Stomach (tissue), 9 donors: ENCODE results near the gene KIAA1586. TPM values are rescaled to one million over a fixed set of nuclear protein-coding genes. Genes with fewer than 3 reads are reported as not detected.

ENCODE experiments used
- DNase-seq, 2 donors: peaks; one replicate each; pipeline versions ENCODE4 v3.0.0 to v3.0.0-alpha.2; 2013 to 2019
- H3K27ac ChIP-seq, 5 donors: fragments of 200-600 bp in 4 of 5; sonication (generic) in 4 of 5; one replicate each; pipeline ENCODE4 v1.5.1; 2013 to 2019; ENCODE audit warnings: mild to moderate bottlenecking in 1 of 5, moderate library complexity in 1 of 5
- H3K27me3 ChIP-seq, 3 donors: fragments of 200-600 bp; sonication (generic); one replicate each; pipeline ENCODE4 v1.5.1; 2017 to 2019; ENCODE audit warnings: mixed run types in 1 of 3
- H3K36me3 ChIP-seq, 4 donors: fragments of 200-600 bp; sonication (generic); 1 replicate in 3 of 4; 2 replicates in 1 of 4; pipeline ENCODE4 v1.5.1; 2016 to 2019
- H3K4me1 ChIP-seq, 4 donors: fragments of 200-600 bp; sonication (generic); one replicate each; pipeline ENCODE4 v1.5.1; 2016 to 2019
- H3K4me3 ChIP-seq, 4 donors: fragments of 200-600 bp; sonication (generic) in 3 of 4; one replicate each; pipeline ENCODE4 v1.5.1; 2016 to 2019; ENCODE audit warnings: mild to moderate bottlenecking in 1 of 4
- H3K9me3 ChIP-seq, 4 donors: fragments of 200-600 bp; sonication (generic); one replicate each; pipeline ENCODE4 v1.5.1; 2016 to 2019
- CTCF ChIP-seq, 7 experiments: fragments of 450-650 bp in 4 of 7; fragments of 200-600 bp in 3 of 7; sonication (generic) in 3 of 7; IDR thresholded peaks; one replicate each; pipeline ENCODE4 v1.5.1; 2016 to 2019; ENCODE audit warnings: antibody characterized with exemption in 7 of 7, control low read depth in 2 of 7, mild to moderate bottlenecking in 1 of 7
- EP300 ChIP-seq: sonication (generic); formaldehyde crosslinking; IDR thresholded peaks from one replicate; pipeline ENCODE4 v1.6.1; 2017; ENCODE audit warnings: antibody characterized with exemption
- POLR2A ChIP-seq, 4 donors: fragments of 450-650 bp; IDR thresholded peaks; one replicate each; pipeline ENCODE4 v1.6.1; 2016; ENCODE audit warnings: antibody characterized with exemption in 4 of 4, control low read depth in 2 of 4, mild to moderate bottlenecking in 1 of 4, moderate library complexity in 1 of 4
- POLR2AphosphoS5 ChIP-seq, 3 donors: sonication (generic); formaldehyde crosslinking; IDR thresholded peaks; one replicate each; pipeline ENCODE4 v1.6.1; 2016; ENCODE audit warnings: antibody characterized with exemption in 3 of 3
- WGBS, 5 donors: extraction: QIAGEN DNeasy Blood & Tissue Kit in 3 of 5; methylation state at CpG; one replicate each; pipeline versions ENCODE4 v1.1.5 to v1.1.7; 2013 to 2018; 5-methylcytosine and 5-hydroxymethylcytosine counted together
- intact Hi-C: fragments of 100-400 bp; cut with DNase I; formaldehyde crosslinking; loops from one replicate; pipeline ENCODE4 v1.15.1; 2023; ENCODE audit warnings: low total_unique reads
- polyA plus RNA-seq, 3 donors: library from polyadenylated mRNA; stranded (reverse); fragments of 200-250 nt; gene quantifications; one replicate each; pipeline ENCODE4 v1.2.3, GENCODE V29; 2013
- small RNA-seq, 4 donors: library from RNA; depleted of rRNA; stranded (forward); fragments of <200 nt; gene quantifications; one replicate each; pipeline ENCODE3, GENCODE V24; 2016
- total RNA-seq, 5 donors: library from RNA; depleted of rRNA; stranded (reverse); fragments of >200 nt; gene quantifications; one replicate each; pipeline versions ENCODE4 v1.1.0 to v1.2.3, GENCODE V29; 2014 to 2016
- donor health status: healthy with polysubstance abuse.
- donor health status: Bipolar disorder and iron deficiency.
- donor health status: healthy.

The KIAA1586 gene
- total and polyA plus RNA-seq, 8 donors, result 0.29 to 27.7 (median 4.2) TPM

DNA sequence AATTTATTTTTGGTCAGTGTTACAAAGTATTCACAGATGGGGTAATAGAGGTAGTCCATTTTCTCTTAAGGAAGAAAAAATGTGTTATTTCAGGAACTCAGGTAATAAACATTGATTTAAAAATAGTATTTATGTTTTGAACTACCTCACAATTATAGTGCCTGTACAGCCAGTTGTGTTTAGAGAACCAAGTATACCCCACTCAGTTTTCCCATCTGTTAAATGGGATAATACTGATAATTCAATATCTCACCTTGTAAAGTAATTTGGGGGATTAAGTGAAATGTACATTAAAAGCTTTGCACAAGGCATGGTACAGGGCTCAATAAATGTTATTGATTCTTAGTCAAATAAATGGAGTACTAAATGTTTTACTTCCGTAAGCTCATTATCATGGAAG lies 48.2 kb downstream of the KIAA1586 start:
- Histone ChIP-seq H3K36me3 (peaks cover 8 to 33% (median 19%) of the 10 kb centered on the region in 4 donors), H3K27ac (no peak overlapping the region), H3K9me3 (no peaks in the 10 kb centered on the region), H3K27me3 (no peaks in the 10 kb centered on the region), H3K4me1 (peaks cover 15 to 69% (median 34%) of the 10 kb centered on the region in 4 donors), H3K4me3 (no peak overlapping the region)
- WGBS, 5 donors, result 97 to 100% (median 98%) methylated on average over 1 of the region's 1 CpG
- TF ChIP-seq CTCF (IDR thresholded peaks at IDR 0.05) (no peak), POLR2A (IDR thresholded peaks at IDR 0.05) (no peak), EP300 (no peak), POLR2AphosphoS5 (IDR thresholded peaks at IDR 0.05) (no peak)
- intact Hi-C loops, result no loop called here
- no peak for DNase-seq

DNA sequence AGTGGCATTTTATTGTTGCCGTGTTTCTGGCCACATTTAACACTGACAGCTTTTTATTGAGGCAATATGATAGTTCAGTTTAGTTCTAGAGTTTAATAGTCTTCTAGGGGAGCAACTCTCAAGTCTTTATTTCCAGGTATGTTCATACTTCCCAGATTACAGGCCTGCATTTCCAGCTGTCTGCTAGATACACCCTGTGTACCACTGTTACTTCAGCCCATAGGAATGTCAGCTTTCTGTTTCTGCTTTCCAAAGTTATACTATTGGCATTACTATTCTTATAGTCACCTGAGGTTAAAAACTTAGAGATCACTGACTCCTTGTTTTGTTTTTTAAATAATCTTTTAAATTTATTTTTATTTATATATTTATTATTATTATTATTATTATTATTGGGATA lies 51.1 kb downstream of the KIAA1586 start:
- no peak overlapping the region for H3K27ac ChIP-seq
- DNase-seq, result no peak
- WGBS, 5 donors, result 76 to 90% (median 80%) methylated on average over 1 of the region's 1 CpG
- H3K27me3 ChIP-seq, result no peaks in the 10 kb centered on the region
- peaks cover 34 to 55% (median 48%) of the 10 kb centered on the region in 4 donors for H3K36me3 ChIP-seq
- no peak for TF ChIP-seq CTCF (IDR thresholded peaks at IDR 0.05)
- TF ChIP-seq EP300, result no peak
- TF ChIP-seq POLR2A (IDR thresholded peaks at IDR 0.05), result no peak
- TF ChIP-seq POLR2AphosphoS5 (IDR thresholded peaks at IDR 0.05), result no peak
- intact Hi-C loops, result no loop called here
- H3K4me1 ChIP-seq, result peaks cover 1 to 56% (median 21%) of the 10 kb centered on the region in 4 donors
- H3K9me3 ChIP-seq, result no peaks in the 10 kb centered on the region
- H3K4me3 ChIP-seq, result no peak overlapping the region

DNA sequence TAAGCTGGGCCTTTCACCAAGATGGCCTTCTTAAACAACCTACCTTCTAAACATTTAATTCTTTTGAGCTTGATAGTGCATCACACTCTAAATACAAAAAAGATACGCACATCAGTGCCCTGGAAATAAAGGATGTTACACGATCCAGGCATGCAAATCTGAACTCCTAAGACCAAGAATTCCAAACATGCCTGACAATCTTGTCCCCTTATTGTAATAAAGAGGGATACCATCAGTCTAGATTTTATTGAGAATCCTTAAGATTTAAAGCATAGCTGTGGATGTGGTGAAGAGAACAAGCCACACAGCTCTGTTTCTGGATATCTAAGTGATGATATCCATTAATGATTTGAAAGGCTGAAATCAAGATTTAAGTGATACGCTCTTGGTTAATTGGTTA lies 56.5 kb downstream of the KIAA1586 start:
- TF ChIP-seq POLR2AphosphoS5 (IDR thresholded peaks at IDR 0.05) (no peak), CTCF (IDR thresholded peaks at IDR 0.05) (no peak), EP300 (no peak), POLR2A (IDR thresholded peaks at IDR 0.05) (no peak)
- no peaks in the 10 kb centered on the region for H3K9me3 ChIP-seq
- no peak for DNase-seq
- 92 to 99% (median 96%) methylated on average over 3 of the region's 3 CpGs for WGBS, 5 donors
- no peaks in the 10 kb centered on the region for H3K27me3 ChIP-seq
- no peak overlapping the region for H3K4me3 ChIP-seq
- no peak overlapping the region for H3K27ac ChIP-seq
- peaks cover 34 to 67% (median 60%) of the 10 kb centered on the region in 4 donors for H3K36me3 ChIP-seq
- H3K4me1 ChIP-seq, result peaks cover 0 to 14% (median 5%) of the 10 kb centered on the region in 4 donors
- intact Hi-C loops, result no loop called here

GRCh38 chr6:57104336-57104735 lies 57.8 kb downstream of the KIAA1586 start:
- DNase-seq, result no peak
- TF ChIP-seq CTCF (IDR thresholded peaks at IDR 0.05), result no peak
- TF ChIP-seq POLR2AphosphoS5 (IDR thresholded peaks at IDR 0.05), result no peak
- TF ChIP-seq EP300, result no peak
- no peak for TF ChIP-seq POLR2A (IDR thresholded peaks at IDR 0.05)
- Histone ChIP-seq H3K27me3 (no peaks in the 10 kb centered on the region), H3K4me3 (no peak overlapping the region), H3K4me1 (peaks cover 0 to 19% (median 4%) of the 10 kb centered on the region in 4 donors), H3K9me3 (no peaks in the 10 kb centered on the region), H3K27ac (no peak overlapping the region), H3K36me3 (peaks cover 29 to 54% (median 47%) of the 10 kb centered on the region in 4 donors)
- intact Hi-C loops, result no loop called here
- WGBS, 5 donors, result 78 to 91% (median 82%) methylated on average over 5 of the region's 5 CpGs

Small RNA genes within 50 kb of the gene (small RNA-seq; reads per million reads assigned to genes)
- gene FTH1P15, result 0 reads per million in 4 donors

Other genes with a start within 250 kb of the KIAA1586 start
- gene BEND6, start 91.6 kb upstream of the KIAA1586 start, total RNA-seq, result 1 to 10 TPM in 2 of 5 donors, under 1 TPM in 2, not detected in 1; 0.58 to 1.8 (median 0.87) TPM
- 1 to 10 TPM in 2 of 3 donors, under 1 TPM in 1; 0.33 to 3.4 (median 3.3) TPM for gene BEND6, start 91.6 kb upstream of the KIAA1586 start, polyA plus RNA-seq
- gene ZNF451, start 43.5 kb downstream of the KIAA1586 start, total RNA-seq, result 100 to 1,000 TPM in 2 of 5 donors, 10 to 100 TPM in 3; 20.3 to 402 (median 84.5) TPM
- 10 to 100 TPM in 2 of 3 donors, 1 to 10 TPM in 1; 6.0 to 13.7 (median 10.0) TPM for gene ZNF451, start 43.5 kb downstream of the KIAA1586 start, polyA plus RNA-seq
- 10 to 100 TPM in 3 of 5 donors, 1 to 10 TPM in 2; 2.0 to 48.7 (median 19.8) TPM for gene BAG2, start 125.6 kb downstream of the KIAA1586 start, total RNA-seq
- gene BAG2, start 125.6 kb downstream of the KIAA1586 start, polyA plus RNA-seq, result 1 to 10 TPM; 3.4 to 5.1 (median 3.8) TPM
- gene RAB23, start 175.6 kb downstream of the KIAA1586 start, total RNA-seq, result 10 to 100 TPM; 11.1 to 51.3 (median 23.8) TPM
- 10 to 100 TPM in 2 of 3 donors, 1 to 10 TPM in 1; 5.5 to 11.3 (median 10.5) TPM for gene RAB23, start 175.6 kb downstream of the KIAA1586 start, polyA plus RNA-seq